Tibial nerve (tissue), 3 donors: ENCODE measurements around the gene TNS3.
"Not testable (repeated sequence)": the region's sequence is repeated elsewhere in the genome, so short reads cannot be mapped to it uniquely, and the experiment has no call there.

Source experiments
- CTCF ChIP-seq, 5 experiments: fragments of 200-600 bp in 3 of 5; fragments of 450-650 bp in 2 of 5; sonication (generic) in 3 of 5; IDR thresholded peaks; one replicate each; pipeline ENCODE4 v1.5.1; 2016 to 2019; ENCODE audit warnings: antibody characterized with exemption in 5 of 5, mild to moderate bottlenecking in 3 of 5, moderate library complexity in 2 of 5
- POLR2A ChIP-seq, 2 donors: fragments of 450-650 bp; IDR thresholded peaks; one replicate each; pipeline ENCODE4 v1.6.1; 2017; ENCODE audit warnings: antibody characterized with exemption in 2 of 2, mild to moderate bottlenecking in 2 of 2, moderate library complexity in 2 of 2

GRCh38 chr7:47603514-47604255 is 21.8 kb upstream of the TNS3 start:
- TF ChIP-seq CTCF, POLR2A (IDR thresholded peaks at IDR 0.05): not testable (repeated sequence)
